Fibroblast of skin of left quadriceps (primary cell): Measurements from ENCODE around the gene ASTL.

ENCODE experiments used
- DNase-seq, 2 experiments: peaks; one replicate each; pipeline ENCODE4 v3.0.0-alpha.2; 2013; ENCODE audit warnings: low read depth in 2 of 2

The ASTL gene

DNA sequence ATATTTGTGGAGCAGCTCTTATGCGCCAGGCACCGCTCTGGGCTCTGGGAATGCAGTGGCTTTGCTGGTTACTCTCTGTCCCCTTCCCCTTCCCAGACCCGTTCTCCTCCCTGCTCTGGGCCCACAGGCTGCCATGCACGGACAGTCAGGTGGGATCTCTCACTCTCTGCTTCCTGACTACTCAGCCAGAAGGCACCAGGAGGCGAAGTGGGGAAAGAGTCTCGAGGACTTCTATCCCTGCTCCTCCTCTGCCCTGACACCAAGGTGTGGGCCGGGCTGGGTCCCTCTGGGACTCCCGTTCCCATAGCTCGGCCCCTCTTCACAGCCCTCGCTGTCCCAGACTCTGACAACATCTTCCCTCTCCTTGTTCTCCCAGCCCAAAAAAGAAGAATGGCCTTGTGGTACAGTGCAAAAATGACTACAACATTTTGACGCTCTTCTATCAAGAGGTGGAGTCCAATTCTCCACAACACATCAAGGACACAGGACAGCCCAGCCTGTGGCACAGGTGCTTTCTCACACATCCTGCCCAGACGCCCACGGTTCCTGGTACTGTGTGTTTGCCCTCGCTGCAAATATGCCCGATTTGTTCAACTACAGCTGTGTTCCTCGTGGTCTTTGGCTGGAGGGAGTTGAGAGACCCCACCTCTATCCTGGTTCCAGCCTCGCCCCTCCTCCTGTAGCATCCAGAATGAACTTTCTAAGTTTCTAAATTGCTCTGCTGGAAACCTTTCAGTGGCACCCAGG lies 21.0 kb upstream of the ASTL start:
- no peak for DNase-seq

DNA sequence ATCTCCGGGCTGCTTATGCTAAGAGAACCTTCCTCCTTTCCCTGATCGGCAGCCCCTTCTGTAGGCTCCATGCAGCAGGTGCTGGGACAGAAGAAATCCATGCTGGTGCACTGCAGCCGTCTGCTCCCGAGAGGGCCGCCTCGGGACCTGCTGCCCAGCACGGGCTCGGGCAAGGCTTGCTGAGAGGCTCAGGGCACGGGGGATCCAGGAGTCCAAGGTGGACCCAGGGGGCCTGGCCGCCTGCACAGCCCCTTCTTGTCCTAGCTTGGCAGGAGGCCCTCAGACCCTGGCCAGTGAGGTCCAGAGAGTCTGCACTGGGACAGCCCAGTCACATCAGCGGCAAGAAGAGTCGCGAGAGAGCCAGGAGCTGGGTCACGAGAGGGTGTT lies 20.2 kb upstream of the ASTL start:
- no peak for DNase-seq

DNA sequence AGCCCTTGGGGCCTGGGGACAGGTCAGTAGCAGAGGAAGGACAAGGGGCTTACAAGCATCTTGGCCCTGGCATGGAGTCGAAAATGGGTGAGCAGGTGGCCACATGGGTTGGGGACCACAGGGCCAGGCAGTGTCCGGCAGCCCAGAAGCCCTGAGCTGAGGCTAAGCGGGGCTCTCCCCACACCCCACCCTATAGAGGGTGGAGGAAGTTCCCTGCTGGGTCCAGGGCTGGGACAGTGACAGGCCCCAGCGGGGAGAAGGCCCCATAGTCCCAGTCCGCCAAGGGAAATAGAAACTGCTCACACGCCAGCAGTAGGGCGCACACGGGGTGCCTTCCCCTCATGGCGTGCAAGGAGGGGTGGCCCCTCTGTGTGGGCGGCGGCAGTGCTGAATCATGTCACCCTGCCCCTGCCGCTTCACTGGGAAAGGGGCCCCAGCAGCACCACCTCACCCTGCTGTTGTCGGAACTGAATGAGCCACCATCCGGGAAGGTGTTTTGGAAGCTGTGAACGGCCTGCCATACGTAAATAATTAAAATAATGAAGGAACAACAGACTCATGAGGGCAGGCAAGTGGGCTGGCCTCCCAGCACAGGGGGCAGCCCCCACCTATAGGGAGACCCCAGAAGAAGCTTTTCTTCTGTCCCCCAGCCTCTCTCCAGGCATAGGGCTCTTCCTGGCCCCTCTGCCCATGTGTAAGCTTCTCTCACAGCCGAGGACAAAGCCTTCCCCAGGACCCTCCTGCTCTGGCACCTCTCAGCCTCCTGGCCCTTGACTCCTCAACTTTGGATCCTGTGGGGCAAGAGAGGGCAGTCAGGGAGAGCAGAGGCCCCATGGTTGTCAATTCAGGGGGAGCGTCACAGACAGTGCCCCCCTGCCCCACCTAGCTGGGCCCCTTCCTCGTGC lies 19.6 kb upstream of the ASTL start:
- DNase-seq = no peak

DNA sequence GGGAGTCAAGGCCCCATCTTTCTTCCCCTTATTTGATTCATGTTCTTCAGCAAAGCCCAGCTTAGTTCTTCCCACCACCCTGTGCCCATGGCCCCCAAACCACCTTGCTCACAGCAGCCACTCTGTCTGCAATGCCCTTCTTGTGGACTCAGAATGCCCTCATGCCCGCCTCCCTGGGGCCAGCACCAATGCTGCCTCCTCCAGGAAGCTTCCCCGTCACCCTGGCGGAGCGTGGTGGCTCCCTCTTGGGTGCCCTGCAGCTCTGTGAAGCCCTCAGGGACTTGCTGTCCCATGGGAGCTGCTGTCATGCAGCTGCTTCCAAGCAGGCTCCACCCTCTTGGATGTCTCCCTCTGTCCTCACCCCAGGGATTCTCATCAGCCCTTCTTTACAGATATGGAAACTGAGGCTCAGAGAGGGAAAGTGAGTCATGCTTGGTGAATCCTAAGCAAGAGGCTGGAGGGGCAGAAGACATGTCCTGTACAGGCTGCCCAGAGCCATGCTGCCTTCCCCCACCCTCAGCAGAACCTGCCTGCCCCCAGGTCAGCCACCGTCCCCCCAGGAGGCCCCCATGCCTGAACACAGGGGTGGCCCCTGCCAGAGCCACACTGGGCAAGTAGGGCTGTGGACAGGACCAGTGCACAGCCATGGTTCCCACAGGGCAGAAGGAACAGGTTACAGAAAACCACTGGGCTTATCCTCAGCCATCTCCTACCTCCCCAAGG lies 18.8 kb upstream of the ASTL start:
- no peak for DNase-seq

GRCh38 chr2:96156011-96156820 lies 17.9 kb upstream of the ASTL start:
- DNase-seq = no peak

GRCh38 chr2:96154506-96155380 lies 16.4 kb upstream of the ASTL start:
- no peak for DNase-seq

DNA sequence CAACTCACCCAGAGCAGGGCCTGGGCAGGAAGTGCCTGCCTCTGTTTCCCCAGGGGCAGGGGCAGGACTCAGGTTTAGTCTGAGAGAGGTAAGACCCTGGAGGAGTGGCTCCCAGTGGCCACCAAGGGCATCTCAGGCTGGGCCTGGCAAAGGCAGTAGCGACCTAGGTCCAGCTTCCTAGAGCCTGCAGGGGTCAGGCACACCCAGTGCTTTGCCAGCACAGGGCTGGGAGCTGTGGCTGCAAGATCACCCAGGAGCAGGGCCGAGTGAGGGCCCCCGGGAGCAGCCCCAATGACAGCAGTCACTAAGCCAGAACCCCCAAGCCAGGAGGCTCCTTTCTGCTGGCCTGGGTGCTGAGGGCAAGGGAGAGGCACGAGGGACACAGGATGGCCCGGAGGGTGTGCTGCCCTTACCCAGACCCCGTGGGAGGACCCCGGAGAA lies 15.7 kb upstream of the ASTL start:
- no peak for DNase-seq

DNA sequence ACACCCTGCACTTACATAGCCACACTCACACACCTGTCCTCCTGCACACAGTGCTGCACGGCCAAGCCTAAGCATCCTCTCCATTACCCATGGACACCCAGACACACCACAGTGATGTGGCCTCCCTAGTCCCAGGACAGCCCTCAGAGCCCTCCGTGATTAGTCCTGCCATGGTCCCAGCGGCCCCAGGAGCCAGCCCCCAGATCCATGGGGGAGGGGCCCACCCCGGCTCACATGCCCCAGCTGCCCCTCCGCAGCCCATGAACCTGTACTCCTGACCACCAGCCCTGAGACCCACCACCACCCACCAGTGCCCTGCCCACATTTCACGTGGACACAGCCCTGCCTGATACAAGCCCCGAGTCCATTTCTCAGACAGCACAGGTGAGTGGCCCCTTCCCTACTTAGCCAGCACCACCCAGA lies 15.0 kb upstream of the ASTL start:
- no peak for DNase-seq

GRCh38 chr2:96152304-96153161 lies 14.2 kb upstream of the ASTL start:
- DNase-seq = no peak

DNA sequence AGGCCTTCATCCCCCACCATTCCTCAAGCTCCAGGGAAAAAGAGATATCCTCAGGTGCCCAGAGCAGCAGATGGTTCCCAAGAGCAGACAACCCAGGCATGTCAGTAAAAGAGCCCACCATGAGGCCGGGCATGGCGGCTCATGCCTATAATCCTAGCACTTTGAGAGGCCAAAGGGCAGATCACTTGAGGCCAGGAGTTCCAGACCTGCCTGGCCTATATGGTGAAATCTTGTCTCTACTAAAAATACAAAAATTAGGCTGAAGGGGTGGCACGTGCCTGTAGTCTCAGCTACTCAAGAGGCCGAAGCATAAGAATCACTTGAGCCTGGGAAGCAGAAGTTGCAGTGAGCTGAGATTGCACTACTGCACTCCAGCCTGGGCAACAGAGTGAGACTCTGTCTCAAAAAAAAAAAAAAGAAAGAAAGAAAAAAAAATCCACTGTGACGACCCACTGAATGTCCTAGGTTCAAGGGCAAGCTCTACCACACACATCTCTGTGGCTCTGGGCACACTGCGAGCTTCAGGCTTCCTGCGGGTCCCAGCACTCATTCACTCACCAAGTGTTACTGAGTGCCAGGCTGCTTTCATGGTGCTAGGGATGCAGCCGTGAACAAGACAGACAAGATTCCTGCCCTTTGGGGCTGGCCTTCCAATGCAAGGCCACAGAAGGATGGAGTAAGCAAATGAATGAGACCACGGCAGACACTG lies 13.4 kb upstream of the ASTL start:
- DNase-seq = no peak

GRCh38 chr2:96150791-96151594 lies 12.7 kb upstream of the ASTL start:
- no peak for DNase-seq

- DNase-seq = no peak
Observed at GRCh38 chr2:96150007-96150640, 11.8 kb upstream of the ASTL start.

GRCh38 chr2:96148410-96149217 lies 10.3 kb upstream of the ASTL start:
- DNase-seq = peak; percentile 57 to 60

GRCh38 chr2:96147593-96148201 lies 9.4 kb upstream of the ASTL start:
- DNase-seq = no peak

DNA sequence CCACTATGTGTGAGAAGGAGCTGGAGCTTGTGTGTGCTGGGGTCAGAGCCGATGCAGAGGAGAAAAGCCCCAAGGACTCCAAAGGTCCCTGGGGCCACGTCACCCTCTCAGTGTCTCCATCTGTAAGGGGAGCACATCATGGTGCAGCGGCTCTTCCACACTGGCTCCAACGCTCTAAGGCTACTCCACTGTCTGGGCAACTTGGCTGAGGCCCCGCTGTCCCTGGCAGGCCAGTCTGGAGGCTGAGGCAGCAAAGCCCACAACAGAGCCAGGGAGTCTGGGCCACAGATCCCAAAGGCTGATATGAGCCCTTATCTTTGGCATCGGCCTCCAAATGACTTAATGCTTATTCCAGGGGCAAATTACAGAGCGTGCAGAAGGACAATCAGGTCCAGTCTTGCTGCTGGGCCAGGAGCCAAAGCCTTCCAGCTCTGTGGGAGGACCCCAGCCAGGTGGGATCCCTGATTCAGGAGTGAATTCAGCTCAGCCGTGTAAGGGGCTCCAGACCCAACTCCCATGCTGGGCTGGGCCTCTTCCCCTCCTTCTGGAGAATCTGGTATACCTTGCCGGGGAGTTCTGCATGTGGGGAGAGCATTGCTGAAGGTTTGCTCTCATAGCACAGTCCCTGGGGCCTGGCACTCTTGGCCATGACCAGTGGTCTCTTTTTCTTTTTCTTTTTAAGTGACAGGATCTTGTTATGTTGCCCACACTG lies 8.7 kb upstream of the ASTL start:
- DNase-seq = no peak
